Measurements from ENCODE around the gene PLXNA2.

PLXNA2 gene

GRCh38 chr1:208160259-208160819, 83.8 kb downstream of the PLXNA2 start:
- no peak for TF ChIP-seq CTCF (IDR thresholded peaks at IDR 0.05; ENCODE audit: low read depth, low read length)
- DNase-seq (ENCODE audit: extremely low read depth, low read depth), result no peak

GRCh38 chr1:208159555-208160258, 84.5 kb downstream of the PLXNA2 start:
- DNase-seq (ENCODE audit: extremely low read depth, low read depth), result peak; percentile 80
- TF ChIP-seq CTCF (IDR thresholded peaks at IDR 0.05; ENCODE audit: low read depth, low read length), result no peak

- no peak for DNase-seq (ENCODE audit: extremely low read depth, low read depth)
- no peak for TF ChIP-seq CTCF (IDR thresholded peaks at IDR 0.05; ENCODE audit: low read depth, low read length)
Observed at GRCh38 chr1:208158640-208159554, 85.3 kb downstream of the PLXNA2 start.

GRCh38 chr1:208157769-208158168, 86.4 kb downstream of the PLXNA2 start:
- TF ChIP-seq CTCF (IDR thresholded peaks at IDR 0.05; ENCODE audit: low read depth, low read length), result no peak
- DNase-seq (ENCODE audit: extremely low read depth, low read depth), result no peak

GRCh38 chr1:208156741-208157140, 87.4 kb downstream of the PLXNA2 start:
- no peak for DNase-seq (ENCODE audit: extremely low read depth, low read depth)
- no peak for TF ChIP-seq CTCF (IDR thresholded peaks at IDR 0.05; ENCODE audit: low read depth, low read length)

GRCh38 chr1:208156310-208156709, 87.9 kb downstream of the PLXNA2 start:
- no peak for TF ChIP-seq CTCF (IDR thresholded peaks at IDR 0.05; ENCODE audit: low read depth, low read length)
- DNase-seq (ENCODE audit: extremely low read depth, low read depth), result no peak
